ENCODE measurements around the gene PYGM.

DNA sequence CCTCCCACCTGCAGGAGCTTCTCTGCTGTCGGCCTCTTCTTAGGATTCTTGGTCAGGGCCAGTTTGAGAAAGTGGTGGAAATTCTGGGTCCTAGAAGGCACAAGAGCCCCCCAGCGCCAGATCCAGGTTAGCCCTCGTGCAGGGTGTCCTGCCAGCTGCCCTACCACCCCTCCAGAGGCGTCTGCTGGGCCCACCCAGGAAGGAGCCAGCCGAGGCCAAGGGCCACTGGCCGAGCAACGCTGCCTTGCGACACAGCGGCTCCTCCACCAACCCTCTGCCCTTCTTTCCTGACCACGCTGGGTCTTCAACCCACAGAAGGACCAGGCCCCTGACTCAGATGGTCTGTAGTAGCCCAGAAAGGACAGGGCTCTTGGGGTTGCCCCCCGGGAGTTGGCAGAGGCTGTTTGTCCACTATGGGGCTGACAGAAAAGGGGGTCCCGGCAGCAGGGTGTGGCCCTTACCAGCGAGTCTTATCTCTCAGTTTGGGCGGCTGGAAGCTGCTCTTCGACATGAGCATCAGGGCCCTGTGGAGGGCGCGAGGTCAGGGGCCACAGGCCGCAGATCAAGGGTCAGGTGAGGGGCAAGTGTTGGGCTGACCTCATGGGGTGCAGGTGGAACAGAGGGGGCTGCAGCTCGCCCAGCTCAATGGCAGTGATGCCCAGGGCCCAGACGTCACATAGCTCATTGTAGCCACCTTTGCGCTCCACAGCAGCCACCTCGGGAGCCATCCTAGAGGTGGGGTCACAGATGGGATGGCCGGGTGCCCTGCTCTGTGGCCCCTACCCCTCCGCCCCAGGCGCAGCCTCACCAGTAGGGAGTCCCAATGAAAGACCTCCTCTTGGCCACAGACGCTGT lies 40.8 kb upstream of the PYGM start:
- TF ChIP-seq CTCF (conservative IDR thresholded peaks at IDR 0.05 in 1 of 2, IDR thresholded peaks at IDR 0.05 in 1 of 2; ENCODE audit: extremely low read depth in 1 of 2, insufficient read depth in 1 of 2, low read depth in 1 of 2, low read length in 2 of 2) (no peak), EZH2 (IDR thresholded peaks at IDR 0.05; ENCODE audit: borderline replicate concordance, low read length) (no peak)

All from mammary epithelial cell (primary cell).